DOHH2 (cell line): ENCODE results near the gene NLGN2.

Experiments
- H3F3A ChIP-seq: fragments of 200-600 bp; sonication (generic), shearing (Covaris generic); 2 replicates; pipeline ENCODE4 v1.6.0; 2016; ENCODE audit warnings: antibody characterized with exemption, mild to moderate bottlenecking; ENCODE audit not compliant: control insufficient read depth, insufficient read depth
- H3K27ac ChIP-seq: fragments of 200-600 bp; sonication (generic); 2 replicates; pipeline ENCODE4 v1.5.1; 2014; ENCODE audit warnings: low read depth, mild to moderate bottlenecking, low read length, moderate library complexity
- H3K27me3 ChIP-seq: fragments of 200-600 bp; sonication (generic); 2 replicates; pipeline ENCODE4 v1.6.1; 2014; ENCODE audit warnings: mild to moderate bottlenecking, low read length, mixed read lengths; ENCODE audit not compliant: control insufficient read depth
- H3K36me3 ChIP-seq: fragments of 200-600 bp; sonication (generic); 2 replicates; pipeline ENCODE4 v1.6.1; 2014; ENCODE audit warnings: mild to moderate bottlenecking, low read length, moderate library complexity, mixed read lengths; ENCODE audit not compliant: control insufficient read depth
- H3K4me1 ChIP-seq: fragments of 200-600 bp; sonication (generic); 2 replicates; pipeline ENCODE4 v1.6.1; 2014; ENCODE audit warnings: mild to moderate bottlenecking, low read length, mixed read lengths; ENCODE audit not compliant: control insufficient read depth
- H3K4me2 ChIP-seq: fragments of 200-600 bp; sonication (generic); 2 replicates; pipeline ENCODE4 v1.6.0; 2014; ENCODE audit warnings: mild to moderate bottlenecking, low read length, moderate library complexity
- H3K4me3 ChIP-seq: fragments of 200-600 bp; sonication (generic); 2 replicates; pipeline ENCODE4 v1.5.1; 2014; ENCODE audit warnings: mild to moderate bottlenecking, low read length, mixed read lengths
- H3K79me2 ChIP-seq: fragments of 200-600 bp; sonication (generic); 2 replicates; pipeline ENCODE4 v1.6.1; 2014; ENCODE audit warnings: mild to moderate bottlenecking, low read length, mixed read lengths; ENCODE audit not compliant: control insufficient read depth
- H3K9me2 ChIP-seq: fragments of 200-600 bp; sonication (generic); replicated peaks from 2 replicates; pipeline ENCODE4 v1.6.1; 2014; ENCODE audit warnings: mild to moderate bottlenecking, low read length, mixed read lengths; ENCODE audit not compliant: control insufficient read depth
- H3K9me3 ChIP-seq: fragments of 200-600 bp; sonication (generic); 2 replicates; pipeline ENCODE4 v1.6.1; 2014; ENCODE audit warnings: antibody characterized with exemption, low read length, mixed read lengths; ENCODE audit not compliant: control insufficient read depth, insufficient read depth
- H4K20me1 ChIP-seq: fragments of 200-600 bp; sonication (generic); 2 replicates; pipeline ENCODE4 v1.6.0; 2014; ENCODE audit warnings: low read depth, mild to moderate bottlenecking, antibody characterized with exemption, low read length, moderate library complexity; ENCODE audit not compliant: control insufficient read depth, insufficient read depth
- CTCF ChIP-seq: fragments of 200-600 bp; sonication (generic); IDR thresholded peaks from one replicate; pipeline ENCODE4 v1.5.1; 2014; ENCODE audit warnings: antibody characterized with exemption, mild to moderate bottlenecking, low read depth, low read length; ENCODE audit not compliant: poor library complexity, severe bottlenecking
- EZH2phosphoT487 ChIP-seq: fragments of 200-600 bp; sonication (generic); IDR thresholded peaks from 2 replicates; pipeline ENCODE4 v1.6.1; 2017; ENCODE audit warnings: borderline replicate concordance, mild to moderate bottlenecking, antibody characterized with exemption, low read length, moderate library complexity, mixed read lengths

Gene NLGN2

GRCh38 chr17:7437950-7438614 lies 30.4 kb downstream of the NLGN2 start:
- Histone ChIP-seq H3K36me3 (no peaks in the 10 kb centered on the region), H3K9me3 (no peaks in the 10 kb centered on the region), H3K4me1 (peaks cover 51% of the 10 kb centered on the region), H3K4me2 (peak overlapping the region; percentile 94), H3K27me3 (peaks cover 36% of the 10 kb centered on the region), H3K4me3 (peak overlapping the region; percentile 68), H4K20me1 (0 out of 2 replicates have a peak, but pooled peaks cover 5% of the 10 kb centered on the region), H3F3A (no peaks in the 10 kb centered on the region), H3K27ac (no peak overlapping the region), H3K79me2 (peaks cover 10% of the 10 kb centered on the region), H3K9me2 (no peaks in the 10 kb centered on the region)
- TF ChIP-seq EZH2phosphoT487, result no peak
- no peak for TF ChIP-seq CTCF

GRCh38 chr17:7438656-7439460 lies 31.2 kb downstream of the NLGN2 start:
- H3K27ac ChIP-seq, result no peak overlapping the region
- peaks cover 41% of the 10 kb centered on the region for H3K27me3 ChIP-seq
- no peaks in the 10 kb centered on the region for H3F3A ChIP-seq
- TF ChIP-seq EZH2phosphoT487 (no peak), CTCF (no peak)
- H4K20me1 ChIP-seq, result 0 out of 2 replicates have a peak, but pooled peaks cover 5% of the 10 kb centered on the region
- H3K9me3 ChIP-seq, result no peaks in the 10 kb centered on the region
- H3K9me2 ChIP-seq, result no peaks in the 10 kb centered on the region
- H3K79me2 ChIP-seq, result peaks cover 10% of the 10 kb centered on the region
- peaks cover 51% of the 10 kb centered on the region for H3K4me1 ChIP-seq
- no peaks in the 10 kb centered on the region for H3K36me3 ChIP-seq
- H3K4me3 ChIP-seq, result peak overlapping the region; percentile 68
- H3K4me2 ChIP-seq, result peak overlapping the region; percentile 94

- H3K9me2 ChIP-seq, result no peaks in the 10 kb centered on the region
- H3K36me3 ChIP-seq, result no peaks in the 10 kb centered on the region
- peaks cover 10% of the 10 kb centered on the region for H3K79me2 ChIP-seq
- peaks cover 48% of the 10 kb centered on the region for H3K27me3 ChIP-seq
- H3K4me1 ChIP-seq, result peaks cover 52% of the 10 kb centered on the region
- TF ChIP-seq CTCF (no peak), EZH2phosphoT487 (peak; percentile 39; the same call in 1 of the 2 replicates)
- peaks cover 5% of the 10 kb centered on the region; the same call in 1 of the 2 replicates for H4K20me1 ChIP-seq
- no peaks in the 10 kb centered on the region for H3K9me3 ChIP-seq
- H3K4me3 ChIP-seq, result peak within 1 kb of the TSS; percentile 68
- peak within 1 kb of the TSS; percentile 94 for H3K4me2 ChIP-seq
- no peak within 1 kb of the TSS for H3K27ac ChIP-seq
- H3F3A ChIP-seq, result no peaks in the 10 kb centered on the region
These were observed 31.9 kb downstream of the NLGN2 start, which contains the start of gene FGF11 for GRCh38 chr17:7439462-7440112. FGF11 (plus strand) TSS chr17:7439512; CDS start chr17:7439621, 109 bp downstream.
